Measurements from ENCODE around the gene POMGNT2. TPM values are rescaled to one million over a fixed set of nuclear protein-coding genes. Genes with fewer than 3 reads are reported as not detected.

The POMGNT2 gene
- total and polyA plus RNA-seq, 5 experiments from 2014 or later: 5.5 to 10.3 (median 6.3) TPM

DNA sequence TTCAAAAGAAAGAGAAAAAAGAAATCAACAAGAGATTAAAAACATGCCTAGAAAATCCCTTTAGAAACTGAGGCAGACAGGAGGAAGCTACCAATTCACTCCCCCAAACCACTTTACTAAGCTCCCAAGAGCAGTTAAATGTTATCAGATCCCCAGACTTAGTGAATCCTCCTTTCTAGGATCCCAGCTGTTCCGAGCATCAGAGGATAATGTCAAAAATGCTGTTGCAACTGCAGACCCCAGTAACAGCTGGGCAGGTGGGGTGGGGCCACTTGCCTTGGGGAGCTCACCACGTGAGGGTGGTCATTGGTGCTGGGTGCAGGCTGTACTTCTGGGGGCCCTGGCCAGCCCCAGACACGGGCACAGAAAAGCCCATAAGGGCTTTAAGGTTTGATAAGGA, 9.1 kb downstream of the POMGNT2 start:
- H3K4me1 Mint-ChIP-seq: peaks cover 5 to 56% (median 34%) of the 10 kb centered on the region in 4 donors
- H3K4me3 Mint-ChIP-seq: no peak overlapping the region
- no peaks in the 10 kb centered on the region for H3K27me3 Mint-ChIP-seq
- H3K27ac Mint-ChIP-seq: peak overlapping the region in 1 of 10 donors; percentile 23
- POLR2A ChIA-PET: no interaction called here
- H3K9me3 Mint-ChIP-seq: no peaks in the 10 kb centered on the region
- DNase-seq (no peak), ATAC-seq (no peak)
- H3K36me3 Mint-ChIP-seq: peaks cover 0 to 8% (median 0%) of the 10 kb centered on the region in 3 donors

- Mint-ChIP-seq H3K9me3 (no peaks in the 10 kb centered on the region), H3K27me3 (no peaks in the 10 kb centered on the region), H3K4me3 (no peak overlapping the region), H3K27ac (peak overlapping the region in 1 of 10 donors; percentile 3), H3K4me1 (peaks cover 5 to 56% (median 33%) of the 10 kb centered on the region in 4 donors), H3K36me3 (peaks cover 0 to 8% (median 0%) of the 10 kb centered on the region in 3 donors)
- DNase-seq (no peak), ATAC-seq (no peak)
- POLR2A ChIA-PET: interaction anchor here (0.6 to 1.0 kb wide), 2 partner anchors 10 to 11 kb away, joined by 3 to 4 read pairs; partner anchors contain the start of gene POMGNT2
These were observed 10.5 kb downstream of the POMGNT2 start for GRCh38 chr3:43095370-43095769.

GRCh38 chr3:43094851-43095250, 11.0 kb downstream of the POMGNT2 start:
- no peaks in the 10 kb centered on the region for H3K27me3 Mint-ChIP-seq
- POLR2A ChIA-PET: interaction anchor here (1.0 kb wide), 1 partner anchor 11 kb away, joined by 3 read pairs; the partner anchor contains the start of gene POMGNT2
- DNase-seq (no peak), ATAC-seq (no peak)
- H3K4me1 Mint-ChIP-seq: peaks cover 5 to 58% (median 35%) of the 10 kb centered on the region in 4 donors
- H3K27ac Mint-ChIP-seq: peak overlapping the region in 1 of 10 donors; percentile 10
- peaks cover 0 to 8% (median 0%) of the 10 kb centered on the region in 3 donors for H3K36me3 Mint-ChIP-seq
- no peak overlapping the region for H3K4me3 Mint-ChIP-seq
- H3K9me3 Mint-ChIP-seq: no peaks in the 10 kb centered on the region

DNA sequence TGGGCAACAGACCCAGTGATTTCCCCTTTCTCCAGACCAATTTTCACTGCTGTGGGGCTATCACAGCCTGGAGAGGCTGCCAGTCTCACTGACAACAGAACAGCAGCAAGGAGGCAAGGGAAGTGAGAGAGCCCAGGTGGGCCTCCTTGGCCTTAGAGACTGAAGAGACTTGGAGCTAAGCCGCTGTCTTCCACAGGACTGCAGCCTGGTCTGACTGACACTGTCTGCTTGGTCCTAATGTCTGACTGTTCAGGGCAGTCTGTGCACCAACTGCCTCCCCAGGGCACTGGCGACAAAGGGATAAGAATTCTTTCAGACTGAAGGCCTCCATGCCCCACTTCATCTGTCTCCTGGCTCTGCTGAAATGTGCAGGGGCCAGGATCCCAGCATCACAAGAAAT, 11.5 kb downstream of the POMGNT2 start:
- Mint-ChIP-seq H3K27ac (no peak overlapping the region), H3K36me3 (peaks cover 0 to 8% (median 0%) of the 10 kb centered on the region in 3 donors), H3K4me1 (peaks cover 5 to 58% (median 34%) of the 10 kb centered on the region in 4 donors), H3K4me3 (no peak overlapping the region), H3K27me3 (no peaks in the 10 kb centered on the region), H3K9me3 (no peaks in the 10 kb centered on the region)
- POLR2A ChIA-PET: no interaction called here
- ATAC-seq (no peak), DNase-seq (no peak)

GRCh38 chr3:43093974-43094373, 11.9 kb downstream of the POMGNT2 start:
- Mint-ChIP-seq H3K4me1 (peaks cover 5 to 54% (median 33%) of the 10 kb centered on the region in 4 donors), H3K4me3 (no peak overlapping the region), H3K27me3 (no peaks in the 10 kb centered on the region), H3K27ac (peak overlapping the region in 1 of 10 donors; percentile 55), H3K36me3 (peaks cover 0 to 12% (median 1%) of the 10 kb centered on the region in 3 donors), H3K9me3 (no peaks in the 10 kb centered on the region)
- ATAC-seq: no peak
- POLR2A ChIA-PET: no interaction called here
- DNase-seq: no peak

GRCh38 chr3:43093006-43093405, 12.9 kb downstream of the POMGNT2 start:
- Mint-ChIP-seq H3K9me3 (no peaks in the 10 kb centered on the region), H3K36me3 (peaks cover 0 to 11% (median 2%) of the 10 kb centered on the region in 3 donors), H3K27ac (peak overlapping the region in 1 of 10 donors; percentile 15), H3K4me1 (peaks cover 5 to 48% (median 30%) of the 10 kb centered on the region in 4 donors), H3K4me3 (no peak overlapping the region), H3K27me3 (no peaks in the 10 kb centered on the region)
- no peak for ATAC-seq
- DNase-seq: no peak
- POLR2A ChIA-PET: no interaction called here

GRCh38 chr3:43091481-43091880, 14.4 kb downstream of the POMGNT2 start:
- DNase-seq (no peak), ATAC-seq (no peak)
- H3K4me1 Mint-ChIP-seq: peaks cover 5 to 40% (median 28%) of the 10 kb centered on the region in 4 donors
- no peaks in the 10 kb centered on the region for H3K27me3 Mint-ChIP-seq
- H3K36me3 Mint-ChIP-seq: peaks cover 0 to 9% (median 2%) of the 10 kb centered on the region in 3 donors
- H3K27ac Mint-ChIP-seq: peak overlapping the region in 1 of 10 donors; percentile 61
- no peak overlapping the region for H3K4me3 Mint-ChIP-seq
- POLR2A ChIA-PET: interaction anchor here (0.6 kb wide), 1 partner anchor 528 kb away, joined by 7 read pairs; no protein-coding TSS in a partner anchor
- no peaks in the 10 kb centered on the region for H3K9me3 Mint-ChIP-seq

- no peak for ATAC-seq
- Mint-ChIP-seq H3K4me3 (no peak overlapping the region), H3K27me3 (no peaks in the 10 kb centered on the region), H3K9me3 (peaks cover 0 to 2% (median 0%) of the 10 kb centered on the region in 9 donors), H3K4me1 (peaks cover 5 to 33% (median 21%) of the 10 kb centered on the region in 4 donors), H3K27ac (peak overlapping the region in 2 of 10 donors; percentile 13 to 31), H3K36me3 (peaks cover 2 to 11% (median 6%) of the 10 kb centered on the region in 3 donors)
- no peak for DNase-seq
- POLR2A ChIA-PET: interaction anchor here (0.7 kb wide), 1 partner anchor 123 kb away, joined by 3 read pairs; no protein-coding TSS in a partner anchor
These were observed 15.6 kb downstream of the POMGNT2 start for GRCh38 chr3:43090238-43090637.

DNA sequence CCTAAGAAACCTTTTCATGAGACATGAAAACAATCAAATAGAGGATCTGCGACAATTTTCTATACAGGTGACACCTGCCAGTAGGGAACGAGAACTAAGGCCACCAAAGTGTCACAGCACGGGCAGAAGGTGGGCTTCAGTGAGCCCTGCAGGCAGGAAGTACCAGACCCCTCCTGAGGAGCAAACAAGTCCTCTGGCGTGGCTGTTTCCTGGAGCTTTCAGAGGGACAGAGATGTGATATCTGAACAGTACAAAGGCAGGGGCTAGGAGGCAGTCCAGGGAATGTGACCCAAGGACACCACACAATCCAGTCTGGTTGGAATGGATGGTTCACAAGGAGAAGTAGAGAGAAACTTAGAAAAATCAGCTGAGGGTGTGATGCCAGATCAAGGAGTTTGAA, 16.8 kb downstream of the POMGNT2 start:
- POLR2A ChIA-PET: no interaction called here
- H3K36me3 Mint-ChIP-seq: peaks cover 6 to 21% (median 12%) of the 10 kb centered on the region in 3 donors
- H3K9me3 Mint-ChIP-seq: peaks cover 0 to 10% (median under 1%) of the 10 kb centered on the region in 9 donors

DNA sequence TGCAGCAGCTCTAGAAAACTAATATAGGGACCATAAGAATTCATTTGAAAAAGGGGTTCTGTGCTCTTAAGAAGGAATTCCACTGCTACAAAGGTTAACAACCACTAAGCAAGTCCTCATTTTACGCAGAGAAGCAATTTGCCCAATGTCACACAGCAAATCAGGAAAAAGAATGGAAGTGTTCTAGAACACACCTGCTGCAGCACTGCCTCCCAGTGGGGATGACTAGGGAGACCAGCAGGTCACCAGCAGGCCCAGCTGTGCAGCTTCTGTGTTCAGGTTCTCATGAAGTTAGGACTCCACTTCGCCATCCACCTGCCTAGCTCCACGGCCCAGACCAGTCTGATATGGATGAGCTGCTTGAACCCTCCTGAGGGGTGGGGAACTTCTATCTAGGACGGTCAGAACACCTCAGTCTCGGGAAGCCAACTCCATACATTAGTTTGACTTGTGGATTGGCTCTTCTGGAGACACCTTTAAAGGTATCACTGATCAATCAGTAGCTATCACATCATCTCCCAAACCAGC, 18.6 kb downstream of the POMGNT2 start:
- H3K4me3 Mint-ChIP-seq: no peak overlapping the region
- peaks cover 0 to 27% (median 6%) of the 10 kb centered on the region in 9 donors for H3K9me3 Mint-ChIP-seq
- DNase-seq (peak in 3 of 10 donors; percentile 6 to 17 (median 9)), ATAC-seq (no peak)
- H3K27me3 Mint-ChIP-seq: no peaks in the 10 kb centered on the region
- H3K4me1 Mint-ChIP-seq: peaks cover 0 to 29% (median 14%) of the 10 kb centered on the region in 4 donors
- POLR2A ChIA-PET: interaction anchor here (1.1 kb wide), 1 partner anchor 18 kb away, joined by 3 read pairs; the partner anchor contains the start of gene POMGNT2
- peak overlapping the region in 2 of 10 donors; percentile 1 to 29 for H3K27ac Mint-ChIP-seq
- H3K36me3 Mint-ChIP-seq: peaks cover 24 to 37% (median 30%) of the 10 kb centered on the region in 3 donors

More for the DNA sequence above, 16.8 kb downstream of the POMGNT2 start:
- ATAC-seq: no peak
- Mint-ChIP-seq H3K27ac (peak overlapping the region in 1 of 10 donors; percentile 7), H3K4me1 (peaks cover 4 to 29% (median 21%) of the 10 kb centered on the region in 4 donors), H3K4me3 (no peak overlapping the region), H3K27me3 (no peaks in the 10 kb centered on the region)
- DNase-seq: no peak

DNA sequence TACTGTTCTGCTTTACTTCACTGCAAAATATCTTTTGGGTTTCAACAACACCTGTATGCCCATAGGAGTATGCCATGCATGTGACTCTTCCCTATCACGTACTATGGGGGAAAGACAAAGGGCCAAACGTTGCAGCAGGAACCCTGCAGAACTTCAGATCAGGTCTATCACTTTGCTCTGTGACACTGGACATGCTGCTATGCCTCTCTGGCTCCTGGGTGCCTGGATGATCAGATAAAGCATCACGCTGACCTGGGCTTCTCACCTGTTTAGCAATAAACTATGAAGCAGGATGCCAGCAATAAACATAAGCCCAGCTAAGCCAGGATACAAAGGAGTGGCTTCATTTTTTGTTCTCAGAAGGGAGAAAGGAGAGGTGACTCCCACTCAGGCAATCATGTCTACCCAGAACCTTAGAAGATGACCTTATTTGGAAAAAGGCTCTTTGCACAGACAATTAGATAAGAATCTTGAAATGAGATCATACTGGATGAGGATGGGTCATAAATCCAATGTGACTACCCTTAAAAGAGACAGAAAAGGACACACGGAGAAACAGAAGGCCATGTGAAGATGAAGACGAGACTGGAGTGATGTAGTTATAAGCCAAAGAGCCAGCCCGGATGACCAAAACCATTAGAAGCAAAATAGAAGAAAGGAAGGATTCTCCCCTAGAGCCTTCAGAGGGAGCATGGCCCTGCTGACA, 19.3 kb downstream of the POMGNT2 start:
- Mint-ChIP-seq H3K9me3 (peaks cover 0 to 27% (median 6%) of the 10 kb centered on the region in 9 donors), H3K27ac (peak overlapping the region in 1 of 10 donors; percentile 1), H3K4me1 (peaks cover 0 to 26% (median 10%) of the 10 kb centered on the region in 4 donors), H3K36me3 (peaks cover 31 to 43% (median 31%) of the 10 kb centered on the region in 3 donors), H3K4me3 (no peak overlapping the region), H3K27me3 (no peaks in the 10 kb centered on the region)
- DNase-seq: no peak
- no peak for ATAC-seq
- POLR2A ChIA-PET: no interaction called here

GRCh38 chr3:43082457-43082856, 23.4 kb downstream of the POMGNT2 start:
- Mint-ChIP-seq H3K27ac (no peak overlapping the region), H3K4me3 (no peak overlapping the region), H3K27me3 (no peaks in the 10 kb centered on the region), H3K9me3 (peaks cover 0 to 36% (median 9%) of the 10 kb centered on the region in 9 donors), H3K36me3 (peaks cover 42 to 74% (median 66%) of the 10 kb centered on the region in 3 donors), H3K4me1 (peaks cover 0 to 18% (median 6%) of the 10 kb centered on the region in 4 donors)
- DNase-seq (no peak), ATAC-seq (no peak)
- POLR2A ChIA-PET: no interaction called here

DNA sequence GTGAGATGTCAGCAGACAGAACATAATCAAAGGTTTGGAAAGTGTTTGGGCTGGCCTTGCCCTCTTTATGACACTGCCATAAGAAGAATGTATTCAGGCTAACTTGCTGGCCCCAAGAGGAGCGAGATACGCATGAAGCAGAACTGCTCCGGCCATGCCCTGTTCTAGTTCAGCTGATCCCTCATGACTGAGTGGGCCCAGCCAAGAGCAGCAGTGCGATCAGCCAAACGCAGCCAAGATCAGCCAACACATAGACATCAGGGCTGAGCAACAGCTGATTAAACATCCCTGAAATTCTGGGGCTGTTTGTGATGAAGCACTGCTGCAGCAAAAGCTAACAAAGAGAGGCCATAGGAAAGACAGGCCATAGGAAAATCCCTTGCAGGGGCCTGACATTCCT, 24.1 kb downstream of the POMGNT2 start:
- POLR2A ChIA-PET: no interaction called here
- Mint-ChIP-seq H3K36me3 (peaks cover 42 to 77% (median 69%) of the 10 kb centered on the region in 3 donors), H3K4me3 (no peak overlapping the region), H3K27ac (no peak overlapping the region), H3K9me3 (peaks cover 0 to 36% (median 9%) of the 10 kb centered on the region in 9 donors), H3K4me1 (peaks cover 0 to 12% (median 6%) of the 10 kb centered on the region in 4 donors), H3K27me3 (no peaks in the 10 kb centered on the region)
- DNase-seq (no peak), ATAC-seq (no peak)
